OCI-LY1 (cell line): ENCODE results near the gene LRRC8E.

Experiments
- EZH2 ChIP-seq: fragments of 200-600 bp; sonication (generic), shearing (Covaris generic); IDR thresholded peaks from 2 replicates; pipeline ENCODE4 v1.8.0; 2017; ENCODE audit warnings: borderline replicate concordance, mixed run types, mild to moderate bottlenecking, antibody characterized with exemption, low read length, moderate library complexity, mixed read lengths
- TF ChIP-seq, protein P1 (sequence below): fragments of 200-600 bp; sonication (generic), shearing (Covaris generic); IDR thresholded peaks from 2 replicates; pipeline ENCODE4 v1.5.1; 2017; ENCODE audit warnings: mild to moderate bottlenecking, antibody characterized with exemption, low read length, moderate library complexity, mixed read lengths

DNA sequence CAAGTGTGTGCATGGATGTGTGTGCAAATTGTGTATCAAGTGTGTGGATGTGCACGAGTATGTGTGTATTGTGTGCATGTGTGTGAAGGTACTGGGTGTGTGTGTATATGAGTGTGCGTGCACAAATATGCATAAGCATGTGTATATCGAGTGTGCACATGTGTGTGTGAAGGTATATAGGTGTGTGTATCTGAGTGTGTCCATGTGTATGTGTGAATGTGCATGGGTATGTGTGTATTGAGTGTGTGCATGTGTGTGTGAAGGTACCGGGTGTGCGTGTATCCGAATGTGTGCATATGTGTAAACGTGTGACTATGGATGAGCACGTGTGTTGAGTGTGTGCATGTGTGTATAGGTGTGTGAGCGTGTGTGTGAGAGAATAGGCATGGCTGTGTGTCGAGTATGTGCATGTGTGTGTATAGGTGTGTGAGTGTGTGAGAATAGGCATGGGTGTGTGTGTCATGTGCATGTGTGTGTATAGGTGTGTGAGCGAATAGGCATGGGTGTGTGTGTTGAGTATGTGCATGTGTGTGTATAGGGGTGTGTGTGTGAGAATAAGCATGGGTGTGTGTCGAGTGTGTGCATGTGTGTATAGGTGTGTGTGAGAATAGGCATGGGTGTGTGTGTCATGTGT lies 45.5 kb upstream of the LRRC8E start:
- TF ChIP-seq, protein P1, sequence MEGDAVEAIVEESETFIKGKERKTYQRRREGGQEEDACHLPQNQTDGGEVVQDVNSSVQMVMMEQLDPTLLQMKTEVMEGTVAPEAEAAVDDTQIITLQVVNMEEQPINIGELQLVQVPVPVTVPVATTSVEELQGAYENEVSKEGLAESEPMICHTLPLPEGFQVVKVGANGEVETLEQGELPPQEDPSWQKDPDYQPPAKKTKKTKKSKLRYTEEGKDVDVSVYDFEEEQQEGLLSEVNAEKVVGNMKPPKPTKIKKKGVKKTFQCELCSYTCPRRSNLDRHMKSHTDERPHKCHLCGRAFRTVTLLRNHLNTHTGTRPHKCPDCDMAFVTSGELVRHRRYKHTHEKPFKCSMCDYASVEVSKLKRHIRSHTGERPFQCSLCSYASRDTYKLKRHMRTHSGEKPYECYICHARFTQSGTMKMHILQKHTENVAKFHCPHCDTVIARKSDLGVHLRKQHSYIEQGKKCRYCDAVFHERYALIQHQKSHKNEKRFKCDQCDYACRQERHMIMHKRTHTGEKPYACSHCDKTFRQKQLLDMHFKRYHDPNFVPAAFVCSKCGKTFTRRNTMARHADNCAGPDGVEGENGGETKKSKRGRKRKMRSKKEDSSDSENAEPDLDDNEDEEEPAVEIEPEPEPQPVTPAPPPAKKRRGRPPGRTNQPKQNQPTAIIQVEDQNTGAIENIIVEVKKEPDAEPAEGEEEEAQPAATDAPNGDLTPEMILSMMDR: no peak
- TF ChIP-seq EZH2: no peak
